ENCODE results near the gene SORCS3. TPM values are rescaled to one million over a fixed set of nuclear protein-coding genes. Genes with fewer than 3 reads are reported as not detected.

Gene SORCS3
- total and polyA plus RNA-seq, 9 of the 15 experiments (the other 6 are each of a cell fraction or from before 2014, with no cell fraction given) = not detected

- Histone ChIP-seq H3K9me3 (replicated peaks; ENCODE audit: control insufficient read depth, insufficient read depth, low read depth, low read length) (no peaks in the 10 kb centered on the region), H3K9me1 (ENCODE audit: control insufficient read depth, insufficient read depth, low read length) (no peaks in the 10 kb centered on the region), H3K36me3 (ENCODE audit: control insufficient read depth, insufficient read depth, low read length) (no peaks in the 10 kb centered on the region), H2AFZ (ENCODE audit: low read depth, low read length) (no peak overlapping the region), H3K9ac (ENCODE audit: insufficient read depth in 1 of 2, low read depth in 2 of 2, low read length in 2 of 2) (no peak overlapping the region), H3K27ac (ENCODE audit: extremely low read depth, low read depth, low read length) (no peak overlapping the region), H3K79me2 (ENCODE audit: control insufficient read depth, insufficient read depth, low read length) (no peaks in the 10 kb centered on the region), H3K4me1 (replicated peaks in 1 of 2; ENCODE audit: control insufficient read depth in 2 of 2, insufficient read depth in 2 of 2, low read length in 2 of 2) (no peaks in the 10 kb centered on the region), H3K4me2 (ENCODE audit: insufficient read depth, low read length) (no peak overlapping the region), H3K27me3 (ENCODE audit: control insufficient read depth in 2 of 2, insufficient read depth in 2 of 2, low read length in 2 of 2) (no peaks in the 10 kb centered on the region), H4K20me1 (replicated peaks; ENCODE audit: control insufficient read depth, insufficient read depth, low read length) (no peaks in the 10 kb centered on the region), H3K4me3 (no peak overlapping the region)
- in situ Hi-C loops (cut with MboI) (no loop called here), intact Hi-C loops (cut with micrococcal nuclease) (no loop called here)
- CTCF ChIA-PET (ENCODE audit: low intra/inter-chr PET ratio) = no interaction called here
- WGBS (ENCODE audit: insufficient coverage, low coverage, missing lambda C conversion rate) = 0% methylated on average over 4 of the region's 4 CpGs
- POLR2A ChIA-PET = no interaction called here
- FAIRE-seq (no peak), ATAC-seq (no peak), DNase-seq (ENCODE audit: extremely low read depth in 1 of 4, low spot score in 3 of 4) (no peak)
- no TSS peak for BruUV-seq (replicated peaks)
- TF ChIP-seq CREBBP (IDR thresholded peaks at IDR 0.05; ENCODE audit: low read depth, low read length) (no peak), BRF1 (IDR thresholded peaks at IDR 0.05; ENCODE audit: borderline replicate concordance, extremely low read depth, insufficient read length) (no peak), ZBTB33 (CRISPR knock-in tag; IDR thresholded peaks at IDR 0.05) (no peak), ZBTB2 (IDR thresholded peaks at IDR 0.05) (no peak), ZNF311 (CRISPR knock-in tag; IDR thresholded peaks at IDR 0.05) (no peak), ZNF212 (CRISPR knock-in tag; IDR thresholded peaks at IDR 0.05) (no peak), FOXA1 (IDR thresholded peaks at IDR 0.05; ENCODE audit: borderline replicate concordance) (no peak)
- TF ChIP-seq, protein P1, sequence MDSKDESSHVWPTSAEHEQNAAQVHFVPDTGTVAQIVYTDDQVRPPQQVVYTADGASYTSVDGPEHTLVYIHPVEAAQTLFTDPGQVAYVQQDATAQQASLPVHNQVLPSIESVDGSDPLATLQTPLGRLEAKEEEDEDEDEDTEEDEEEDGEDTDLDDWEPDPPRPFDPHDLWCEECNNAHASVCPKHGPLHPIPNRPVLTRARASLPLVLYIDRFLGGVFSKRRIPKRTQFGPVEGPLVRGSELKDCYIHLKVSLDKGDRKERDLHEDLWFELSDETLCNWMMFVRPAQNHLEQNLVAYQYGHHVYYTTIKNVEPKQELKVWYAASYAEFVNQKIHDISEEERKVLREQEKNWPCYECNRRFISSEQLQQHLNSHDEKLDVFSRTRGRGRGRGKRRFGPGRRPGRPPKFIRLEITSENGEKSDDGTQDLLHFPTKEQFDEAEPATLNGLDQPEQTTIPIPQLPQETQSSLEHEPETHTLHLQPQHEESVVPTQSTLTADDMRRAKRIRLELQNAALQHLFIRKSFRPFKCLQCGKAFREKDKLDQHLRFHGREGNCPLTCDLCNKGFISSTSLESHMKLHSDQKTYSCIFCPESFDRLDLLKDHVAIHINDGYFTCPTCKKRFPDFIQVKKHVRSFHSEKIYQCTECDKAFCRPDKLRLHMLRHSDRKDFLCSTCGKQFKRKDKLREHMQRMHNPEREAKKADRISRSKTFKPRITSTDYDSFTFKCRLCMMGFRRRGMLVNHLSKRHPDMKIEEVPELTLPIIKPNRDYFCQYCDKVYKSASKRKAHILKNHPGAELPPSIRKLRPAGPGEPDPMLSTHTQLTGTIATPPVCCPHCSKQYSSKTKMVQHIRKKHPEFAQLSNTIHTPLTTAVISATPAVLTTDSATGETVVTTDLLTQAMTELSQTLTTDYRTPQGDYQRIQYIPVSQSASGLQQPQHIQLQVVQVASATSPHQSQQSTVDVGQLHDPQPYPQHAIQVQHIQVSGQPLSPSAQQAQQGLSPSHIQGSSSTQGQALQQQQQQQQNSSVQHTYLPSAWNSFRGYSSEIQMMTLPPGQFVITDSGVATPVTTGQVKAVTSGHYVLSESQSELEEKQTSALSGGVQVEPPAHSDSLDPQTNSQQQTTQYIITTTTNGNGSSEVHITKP (IDR thresholded peaks at IDR 0.05; ENCODE audit: partially characterized antibody) = no peak
These were observed 66.7 kb downstream of the SORCS3 start for GRCh38 chr10:104707602-104708459.

Data from K562 (cell line).